NCI-H1694 treated with DMSO at 0.1 percent for 48 hours (cell line): ENCODE data around the gene CCDC33.

Experiments
- DNase-seq: peaks from one replicate; lab custom pipeline; 2025; lab: John Stamatoyannopoulos, UW

Gene CCDC33

GRCh38 chr15:74364936-74365597, 128.9 kb downstream of the CCDC33 start:
- DNase-seq = no peak

GRCh38 chr15:74365598-74366445, 129.7 kb downstream of the CCDC33 start:
- DNase-seq = no peak

- no peak for DNase-seq
These were observed 131.2 kb downstream of the CCDC33 start, which contains the start of gene CYP11A1 for GRCh38 chr15:74367296-74367854. Gene CYP11A1 (minus strand): TSS chr15:74367646. CDS start chr15:74367585, 61 bp downstream.

GRCh38 chr15:74368121-74368520, 132.0 kb downstream of the CCDC33 start:
- no peak for DNase-seq

- no peak for DNase-seq
These were observed 133.1 kb downstream of the CCDC33 start for GRCh38 chr15:74369084-74369745.

GRCh38 chr15:74369756-74370155, 133.6 kb downstream of the CCDC33 start:
- DNase-seq = no peak

GRCh38 chr15:74370471-74370870, 134.3 kb downstream of the CCDC33 start:
- DNase-seq = no peak

GRCh38 chr15:74373056-74373650, 137.0 kb downstream of the CCDC33 start:
- no peak for DNase-seq

- DNase-seq = peak; percentile 66
These were observed 137.9 kb downstream of the CCDC33 start for GRCh38 chr15:74373731-74374647.

GRCh38 chr15:74374648-74375302, 138.6 kb downstream of the CCDC33 start:
- DNase-seq = no peak

GRCh38 chr15:74375303-74375693, 139.2 kb downstream of the CCDC33 start:
- peak; percentile 29 for DNase-seq

- no peak for DNase-seq
These were observed 140.1 kb downstream of the CCDC33 start for GRCh38 chr15:74376226-74376625.

GRCh38 chr15:74376825-74377581, 140.9 kb downstream of the CCDC33 start:
- no peak for DNase-seq

- no peak for DNase-seq
These were observed 142.0 kb downstream of the CCDC33 start for GRCh38 chr15:74377831-74378766.

GRCh38 chr15:74378848-74379247, 142.7 kb downstream of the CCDC33 start:
- no peak for DNase-seq

GRCh38 chr15:74380361-74381189, 144.4 kb downstream of the CCDC33 start:
- no peak for DNase-seq

- no peak for DNase-seq
These were observed 145.0 kb downstream of the CCDC33 start for GRCh38 chr15:74381190-74381453.

- DNase-seq = no peak
These were observed 145.4 kb downstream of the CCDC33 start for GRCh38 chr15:74381481-74381880.
